GM12872 (cell line): Measurements from ENCODE around the gene TMEM156.

Experiments
- CTCF ChIP-seq: IDR thresholded peaks from 3 replicates; pipeline ENCODE4 v1.5.1; 2011; ENCODE audit warnings: low read depth, mild to moderate bottlenecking, low read length, moderate library complexity; ENCODE audit not compliant: insufficient read depth

The TMEM156 gene

GRCh38 chr4:38919494-38919893 is 112.7 kb downstream of the TMEM156 start:
- no peak for TF ChIP-seq CTCF

GRCh38 chr4:38917481-38918025 is 114.7 kb downstream of the TMEM156 start:
- no peak for TF ChIP-seq CTCF
